OCI-LY7 (cell line): ENCODE measurements around the gene KIRREL3.

Source experiments
- EZH2phosphoT487 ChIP-seq: fragments of 200-600 bp; sonication (generic); IDR thresholded peaks from 2 replicates; pipeline ENCODE4 v1.6.1; 2018; ENCODE audit warnings: low read depth, borderline replicate concordance, mild to moderate bottlenecking, mixed run types, antibody characterized with exemption, low read length, moderate library complexity, mixed read lengths
- TF ChIP-seq, protein P1 (sequence below): fragments of 200-600 bp; sonication (generic); conservative IDR thresholded peaks from 2 replicates; pipeline ENCODE4 v1.5.1; 2014; ENCODE audit warnings: mild to moderate bottlenecking, antibody characterized with exemption, low read length, moderate library complexity, mixed read lengths

DNA sequence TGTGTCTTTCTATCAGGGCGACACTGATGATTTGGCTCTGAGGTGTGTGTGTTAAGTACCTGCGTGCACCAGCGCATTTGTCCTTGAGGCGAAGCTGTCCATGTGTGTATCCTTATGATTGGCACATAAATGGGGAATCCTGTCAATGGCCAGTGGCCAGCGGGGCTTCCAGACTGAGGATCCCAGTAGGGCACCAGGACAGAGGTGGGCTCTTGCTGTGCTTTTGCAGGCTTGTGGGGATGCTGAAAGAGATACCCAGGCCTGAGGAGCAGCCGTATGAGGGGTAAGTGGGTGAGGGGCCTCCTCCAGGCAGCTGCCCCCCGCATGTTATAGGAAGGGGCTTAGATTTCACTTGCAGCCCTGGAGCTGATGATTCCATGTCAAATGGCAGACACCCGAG, 488.3 kb downstream of the KIRREL3 start:
- TF ChIP-seq, protein P1, sequence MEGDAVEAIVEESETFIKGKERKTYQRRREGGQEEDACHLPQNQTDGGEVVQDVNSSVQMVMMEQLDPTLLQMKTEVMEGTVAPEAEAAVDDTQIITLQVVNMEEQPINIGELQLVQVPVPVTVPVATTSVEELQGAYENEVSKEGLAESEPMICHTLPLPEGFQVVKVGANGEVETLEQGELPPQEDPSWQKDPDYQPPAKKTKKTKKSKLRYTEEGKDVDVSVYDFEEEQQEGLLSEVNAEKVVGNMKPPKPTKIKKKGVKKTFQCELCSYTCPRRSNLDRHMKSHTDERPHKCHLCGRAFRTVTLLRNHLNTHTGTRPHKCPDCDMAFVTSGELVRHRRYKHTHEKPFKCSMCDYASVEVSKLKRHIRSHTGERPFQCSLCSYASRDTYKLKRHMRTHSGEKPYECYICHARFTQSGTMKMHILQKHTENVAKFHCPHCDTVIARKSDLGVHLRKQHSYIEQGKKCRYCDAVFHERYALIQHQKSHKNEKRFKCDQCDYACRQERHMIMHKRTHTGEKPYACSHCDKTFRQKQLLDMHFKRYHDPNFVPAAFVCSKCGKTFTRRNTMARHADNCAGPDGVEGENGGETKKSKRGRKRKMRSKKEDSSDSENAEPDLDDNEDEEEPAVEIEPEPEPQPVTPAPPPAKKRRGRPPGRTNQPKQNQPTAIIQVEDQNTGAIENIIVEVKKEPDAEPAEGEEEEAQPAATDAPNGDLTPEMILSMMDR: no peak
- TF ChIP-seq EZH2phosphoT487: no peak
